Sigmoid colon (tissue), 7 donors: Measurements from ENCODE around the gene SOX12. TPM values are rescaled to one million over a fixed set of nuclear protein-coding genes. Genes with fewer than 3 reads are reported as not detected.

Experiments used
- DNase-seq: peaks from one replicate; pipeline ENCODE4 v3.0.0-alpha.2; 2019
- H3K27ac ChIP-seq, 4 donors: fragments of 200-600 bp; sonication (generic); one replicate each; pipeline ENCODE4 v1.5.1; 2016 to 2019; ENCODE audit warnings: mild to moderate bottlenecking in 1 of 4
- H3K27me3 ChIP-seq, 3 donors: fragments of 200-600 bp; sonication (generic); one replicate each; pipeline ENCODE4 v1.5.1; 2019; ENCODE audit warnings: mild to moderate bottlenecking in 1 of 3
- H3K36me3 ChIP-seq, 4 donors: fragments of 200-600 bp; sonication (generic); one replicate each; pipeline ENCODE4 v1.5.1; 2016 to 2019
- H3K4me1 ChIP-seq, 4 donors: fragments of 200-600 bp; sonication (generic); one replicate each; pipeline ENCODE4 v1.5.1; 2017 to 2019
- H3K4me3 ChIP-seq, 4 donors: fragments of 200-600 bp; sonication (generic); one replicate each; pipeline ENCODE4 v1.5.1; 2017 to 2019; ENCODE audit warnings: mild to moderate bottlenecking in 2 of 4, moderate library complexity in 1 of 4
- H3K9me3 ChIP-seq, 4 donors: fragments of 200-600 bp in 3 of 4; sonication (generic) in 3 of 4; one replicate each; pipeline versions ENCODE4 v1.5.1 to v1.6.1; 2013 to 2019
- CTCF ChIP-seq, 4 experiments: fragments of 450-650 bp in 3 of 4; fragments of 200-600 bp in 1 of 4; IDR thresholded peaks; one replicate each; pipeline ENCODE4 v1.5.1; 2016 to 2019; ENCODE audit warnings: antibody characterized with exemption in 4 of 4, mild to moderate bottlenecking in 3 of 4, moderate library complexity in 2 of 4
- EP300 ChIP-seq, 4 donors: sonication (generic); formaldehyde crosslinking; IDR thresholded peaks; one replicate each; pipeline ENCODE4 v1.6.1; 2017; ENCODE audit warnings: antibody characterized with exemption in 4 of 4
- POLR2A ChIP-seq, 2 donors: fragments of 450-650 bp; IDR thresholded peaks; one replicate each; pipeline ENCODE4 v1.6.1; 2016; ENCODE audit warnings: antibody characterized with exemption in 2 of 2, mild to moderate bottlenecking in 2 of 2, moderate library complexity in 2 of 2
- POLR2AphosphoS5 ChIP-seq, 4 donors: sonication (generic); formaldehyde crosslinking; IDR thresholded peaks; one replicate each; pipeline ENCODE4 v1.6.1; 2017; ENCODE audit warnings: antibody characterized with exemption in 4 of 4
- WGBS, 2 donors: extraction: QIAGEN DNeasy Blood & Tissue Kit; methylation state at CpG; one replicate each; pipeline ENCODE4 v1.1.7; 2013; 5-methylcytosine and 5-hydroxymethylcytosine counted together
- intact Hi-C: fragments of 100-400 bp; cut with DNase I; formaldehyde crosslinking; loops from one replicate; pipeline ENCODE4 v1.15.1; 2023
- polyA plus RNA-seq, 3 donors: library from polyadenylated mRNA; stranded (reverse); fragments of 200-250 nt; gene quantifications; one replicate each; pipeline ENCODE4 v1.2.3, GENCODE V29; 2013
- total RNA-seq, 4 donors: library from RNA; depleted of rRNA; stranded (reverse); fragments of >200 nt; gene quantifications; one replicate each; pipeline ENCODE4 v1.1.0, GENCODE V29; 2016
- donor health status: healthy with polysubstance abuse.
- donor health status: Bipolar disorder and iron deficiency.
- donor health status: healthy.

SOX12 gene
- total and polyA plus RNA-seq, 7 donors, result 1.2 to 9.7 (median 3.9) TPM

GRCh38 chr20:300345-300990, 24.9 kb upstream of the SOX12 start:
- no peak for DNase-seq
- intact Hi-C loops, result no loop called here
- H3K9me3 ChIP-seq, result no peaks in the 10 kb centered on the region
- peaks cover 0 to 45% (median 43%) of the 10 kb centered on the region in 4 donors for H3K4me1 ChIP-seq
- no peaks in the 10 kb centered on the region for H3K36me3 ChIP-seq
- 50 to 55% methylated on average over 10 of the region's 10 CpGs for WGBS, 2 donors
- H3K4me3 ChIP-seq, result peak overlapping the region in 2 of 4 donors; percentile 82 to 95
- no peaks in the 10 kb centered on the region for H3K27me3 ChIP-seq
- peak overlapping the region; percentile 30 to 98 (median 70) for H3K27ac ChIP-seq
- TF ChIP-seq CTCF (IDR thresholded peaks at IDR 0.05), result no peak
- no peak for TF ChIP-seq EP300 (IDR thresholded peaks at IDR 0.05)
- TF ChIP-seq POLR2AphosphoS5 (IDR thresholded peaks at IDR 0.05), result no peak
- no peak for TF ChIP-seq POLR2A (IDR thresholded peaks at IDR 0.05)

DNA sequence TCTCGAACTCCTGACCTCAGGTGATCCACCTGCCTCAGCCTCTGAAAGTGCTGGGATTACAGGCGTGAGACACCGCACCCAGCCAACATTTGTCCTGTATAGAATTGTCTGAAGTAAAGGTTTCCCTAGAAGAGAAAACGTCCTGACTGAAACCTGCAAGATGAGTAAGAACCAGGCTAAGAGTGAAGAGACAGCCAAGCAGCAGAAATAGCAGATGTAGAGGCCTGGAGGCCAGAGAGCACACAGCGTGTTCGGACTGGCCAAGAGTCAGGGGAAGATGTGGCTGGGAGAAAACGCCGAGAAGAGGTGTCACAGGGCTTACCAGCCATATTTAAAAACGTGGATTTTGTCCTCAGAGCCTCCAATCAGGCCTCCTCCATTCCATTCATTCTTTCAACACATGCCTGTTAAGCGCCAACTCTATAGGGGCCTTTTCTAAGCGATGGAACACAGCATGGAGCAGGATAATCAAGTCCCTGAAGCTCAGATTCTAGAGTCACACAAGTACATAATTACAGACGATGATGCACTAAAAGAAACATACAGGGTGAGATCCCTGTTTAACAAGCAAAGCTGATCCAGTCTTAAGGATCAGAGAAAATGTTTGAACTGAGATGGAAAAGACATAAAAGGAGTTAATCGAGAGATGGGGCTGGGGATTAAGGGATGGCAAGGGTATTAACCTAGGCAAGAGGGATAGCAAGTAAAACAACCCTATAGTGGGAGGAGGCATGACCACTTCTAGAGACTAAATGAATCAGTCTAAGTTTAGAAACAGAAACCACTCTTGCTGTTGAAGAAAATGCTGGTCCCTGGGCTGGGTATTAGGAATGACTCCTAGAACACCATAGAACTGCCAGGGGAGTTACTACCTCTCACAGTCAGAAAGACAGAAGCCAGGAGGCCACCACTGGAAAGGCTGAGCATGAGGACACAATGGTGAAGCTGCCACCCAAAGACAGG, 23.2 kb upstream of the SOX12 start:
- WGBS, 2 donors, result 86 to 87% methylated on average over 13 of the region's 13 CpGs
- Histone ChIP-seq H3K4me3 (no peak overlapping the region), H3K9me3 (no peaks in the 10 kb centered on the region), H3K4me1 (peaks cover 0 to 34% (median 33%) of the 10 kb centered on the region in 4 donors), H3K27ac (peak overlapping the region in 3 of 4 donors; percentile 43 to 98 (median 96)), H3K27me3 (no peaks in the 10 kb centered on the region), H3K36me3 (no peaks in the 10 kb centered on the region)
- TF ChIP-seq EP300 (IDR thresholded peaks at IDR 0.05) (no peak), CTCF (IDR thresholded peaks at IDR 0.05) (no peak), POLR2AphosphoS5 (IDR thresholded peaks at IDR 0.05) (no peak), POLR2A (IDR thresholded peaks at IDR 0.05) (no peak)
- intact Hi-C loops, result no loop called here
- no peak for DNase-seq

- TF ChIP-seq EP300 (IDR thresholded peaks at IDR 0.05) (no peak), POLR2A (IDR thresholded peaks at IDR 0.05) (no peak), CTCF (IDR thresholded peaks at IDR 0.05) (no peak)
- Histone ChIP-seq H3K4me3 (no peak overlapping the region), H3K27me3 (no peaks in the 10 kb centered on the region), H3K27ac (no peak overlapping the region), H3K4me1 (peaks cover 0 to 31% (median 27%) of the 10 kb centered on the region in 4 donors), H3K9me3 (no peaks in the 10 kb centered on the region), H3K36me3 (no peaks in the 10 kb centered on the region)
- intact Hi-C loops, result no loop called here
- WGBS, 2 donors, result 65 to 82% methylated on average over 11 of the region's 11 CpGs
- no peak for DNase-seq
Observed at GRCh38 chr20:305745-306144, 19.6 kb upstream of the SOX12 start.

DNA sequence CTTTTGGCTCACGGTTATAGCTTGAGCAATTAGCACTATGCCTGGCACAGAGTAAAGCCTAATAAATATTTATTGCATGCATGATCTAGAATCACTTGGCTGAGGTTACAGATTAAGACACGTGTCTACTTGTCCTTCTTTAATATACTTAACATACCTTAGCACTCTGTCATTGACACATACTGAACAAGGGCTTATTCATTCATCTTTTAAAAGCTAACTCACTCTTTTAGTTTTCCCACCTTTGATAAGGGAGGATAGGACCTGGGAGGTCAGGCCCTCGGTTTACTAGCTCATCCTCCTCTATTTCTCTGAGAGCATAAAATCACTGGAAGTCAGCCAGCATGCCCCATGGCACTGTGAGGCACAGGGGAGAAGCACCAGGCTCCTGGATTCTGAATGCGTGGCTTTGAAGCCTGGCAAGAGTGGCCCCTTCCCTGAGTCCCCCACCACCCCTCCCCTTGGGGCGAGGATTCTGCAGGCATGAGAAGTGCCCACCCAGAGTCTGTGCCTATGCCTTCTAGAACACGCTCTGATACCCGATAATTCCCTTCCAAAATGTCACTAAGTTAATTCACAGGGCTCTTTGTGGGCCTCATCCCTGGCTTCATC, 16.8 kb upstream of the SOX12 start:
- 61 to 72% methylated on average over 7 of the region's 7 CpGs for WGBS, 2 donors
- TF ChIP-seq POLR2A (IDR thresholded peaks at IDR 0.05) (no peak), CTCF (IDR thresholded peaks at IDR 0.05) (no peak), EP300 (IDR thresholded peaks at IDR 0.05) (no peak), POLR2AphosphoS5 (IDR thresholded peaks at IDR 0.05) (no peak)
- no peak for DNase-seq
- H3K9me3 ChIP-seq, result no peaks in the 10 kb centered on the region
- H3K27me3 ChIP-seq, result no peaks in the 10 kb centered on the region
- no peak overlapping the region for H3K4me3 ChIP-seq
- H3K36me3 ChIP-seq, result no peaks in the 10 kb centered on the region
- intact Hi-C loops, result no loop called here
- H3K27ac ChIP-seq, result peak overlapping the region in 2 of 4 donors; percentile 11 to 87
- peaks cover 0 to 20% (median 19%) of the 10 kb centered on the region in 4 donors for H3K4me1 ChIP-seq
